ENCODE data around the gene NT5DC4.
"Not testable (repeated sequence)": the region's sequence is repeated elsewhere in the genome, so short reads cannot be mapped to it uniquely, and the experiment has no call there.

Gene NT5DC4

GRCh38 chr2:112701052-112701451 is 19.8 kb upstream of the NT5DC4 start:
- DNase-seq: no peak

GRCh38 chr2:112703684-112704083 is 17.1 kb upstream of the NT5DC4 start:
- no peak for DNase-seq

GRCh38 chr2:112705575-112705974 is 15.2 kb upstream of the NT5DC4 start:
- DNase-seq: no peak

GRCh38 chr2:112706170-112706664 is 14.6 kb upstream of the NT5DC4 start:
- no peak for DNase-seq

GRCh38 chr2:112706947-112707346 is 13.9 kb upstream of the NT5DC4 start:
- DNase-seq: not testable (repeated sequence)

GRCh38 chr2:112708968-112709367 is 11.9 kb upstream of the NT5DC4 start:
- no peak for DNase-seq

- no peak for DNase-seq
Measured at GRCh38 chr2:112709703-112710102, 11.1 kb upstream of the NT5DC4 start.

- no peak for DNase-seq
Measured at GRCh38 chr2:112710956-112711750, 9.7 kb upstream of the NT5DC4 start.

- DNase-seq: no peak
Measured at GRCh38 chr2:112712465-112712864, 8.4 kb upstream of the NT5DC4 start.

- DNase-seq: no peak
Measured at GRCh38 chr2:112712903-112713584, 7.8 kb upstream of the NT5DC4 start.

GRCh38 chr2:112713585-112713925 is 7.3 kb upstream of the NT5DC4 start:
- DNase-seq: no peak

- no peak for DNase-seq
Measured at GRCh38 chr2:112713926-112714325, 6.9 kb upstream of the NT5DC4 start.

GRCh38 chr2:112714331-112714730 is 6.5 kb upstream of the NT5DC4 start:
- DNase-seq: no peak

GRCh38 chr2:112714836-112715631 is 5.8 kb upstream of the NT5DC4 start:
- no peak for DNase-seq

- DNase-seq: not testable (repeated sequence)
Measured at GRCh38 chr2:112716094-112716493, 4.7 kb upstream of the NT5DC4 start.

GRCh38 chr2:112716826-112717352 is 3.9 kb upstream of the NT5DC4 start:
- not testable (repeated sequence) for DNase-seq

- DNase-seq: no peak
Measured at GRCh38 chr2:112718863-112719370, 1.9 kb upstream of the NT5DC4 start.

- no peak for DNase-seq
Measured at GRCh38 chr2:112721819-112722522, 1.2 kb downstream of the NT5DC4 start.

- DNase-seq: no peak
Measured at GRCh38 chr2:112722816-112723546, 2.2 kb downstream of the NT5DC4 start.

- DNase-seq: no peak
Measured at GRCh38 chr2:112723547-112723940, 2.7 kb downstream of the NT5DC4 start.

GRCh38 chr2:112723995-112724394 is 3.2 kb downstream of the NT5DC4 start:
- DNase-seq: no peak

Measured in right hindlimb (tissue), 1 donor.